GM18498 (cell line): ENCODE results near the gene DNMT1.

Experiments used
- ATAC-seq: cut with Tn5 transposase; IDR thresholded peaks from one replicate; pipeline ENCODE4 v1.9.1; 2021; ENCODE audit warnings: mild to moderate bottlenecking, moderate library complexity; ENCODE audit not compliant: unreplicated experiment

The DNMT1 gene

DNA sequence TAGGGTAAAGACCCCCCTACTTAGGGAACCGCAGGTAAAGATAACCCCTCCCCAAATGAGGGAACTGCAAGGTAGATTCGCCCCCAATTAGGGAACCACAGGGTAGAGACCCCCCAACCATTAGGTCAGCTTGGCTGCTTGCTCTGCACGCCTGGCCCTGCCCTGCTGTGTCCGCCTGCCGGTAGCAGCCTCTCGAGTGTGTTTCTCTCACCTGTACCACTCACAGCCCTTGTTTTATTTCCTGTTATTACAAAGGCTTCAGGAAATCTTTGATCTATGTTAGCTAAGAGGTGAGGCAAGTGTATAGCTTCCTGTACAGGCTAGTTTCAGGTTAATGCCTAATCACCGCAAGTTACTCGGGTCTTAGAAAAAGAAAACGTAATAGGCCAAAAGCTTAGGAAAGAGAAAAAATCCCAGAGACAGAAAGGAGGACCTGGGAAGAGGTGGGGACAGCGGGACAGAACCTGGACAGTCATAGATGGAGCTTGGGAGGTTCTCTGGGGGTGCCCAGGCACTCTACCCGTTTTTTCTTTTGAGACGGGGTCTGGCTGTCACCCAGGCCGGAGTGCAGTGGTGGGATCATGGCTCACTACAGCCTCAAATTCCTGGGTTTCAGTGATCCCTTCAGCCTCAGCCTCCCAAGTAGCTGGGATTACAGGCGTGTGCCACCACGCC, 51.9 kb downstream of the DNMT1 start:
- no peak for ATAC-seq

DNA sequence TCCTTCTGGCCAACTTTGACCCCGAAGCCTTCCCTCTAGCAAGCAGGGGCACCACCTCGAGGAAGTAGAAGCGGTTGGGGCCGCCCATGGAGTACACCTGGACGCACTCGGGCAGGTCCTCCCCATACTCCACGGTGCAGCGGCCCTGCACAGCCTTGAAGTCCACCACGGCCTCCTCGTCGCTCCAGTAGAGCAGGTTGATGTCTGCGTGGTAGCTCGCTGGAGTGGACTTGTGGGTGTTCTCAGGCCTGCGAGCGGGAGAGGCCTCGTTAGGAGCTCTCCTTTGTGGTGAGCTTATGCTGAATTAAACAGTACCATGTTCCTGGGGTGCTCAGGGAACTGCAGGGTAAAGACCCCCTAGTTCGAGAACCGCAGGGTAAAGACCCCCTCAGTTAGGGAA, 52.8 kb downstream of the DNMT1 start:
- ATAC-seq: no peak

DNA sequence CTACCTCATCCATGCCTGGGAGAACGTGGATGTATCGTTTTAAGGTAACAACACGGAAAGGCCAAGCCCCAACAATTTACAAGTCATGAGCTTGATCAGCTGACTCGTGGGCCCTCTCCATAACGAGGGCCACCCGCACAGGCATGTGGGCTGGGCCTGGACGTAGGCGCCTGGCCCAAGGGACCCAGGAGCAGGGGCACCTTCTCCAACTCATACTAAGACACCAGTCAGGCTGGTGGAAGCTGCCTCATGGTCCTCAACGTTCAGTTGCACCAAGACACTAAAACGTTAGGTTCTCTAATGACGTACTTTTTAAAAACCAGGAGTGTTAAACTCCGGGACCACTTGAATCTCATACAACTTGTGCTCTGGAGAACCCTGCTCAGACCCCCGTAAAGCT, 53.3 kb downstream of the DNMT1 start:
- no peak for ATAC-seq

DNA sequence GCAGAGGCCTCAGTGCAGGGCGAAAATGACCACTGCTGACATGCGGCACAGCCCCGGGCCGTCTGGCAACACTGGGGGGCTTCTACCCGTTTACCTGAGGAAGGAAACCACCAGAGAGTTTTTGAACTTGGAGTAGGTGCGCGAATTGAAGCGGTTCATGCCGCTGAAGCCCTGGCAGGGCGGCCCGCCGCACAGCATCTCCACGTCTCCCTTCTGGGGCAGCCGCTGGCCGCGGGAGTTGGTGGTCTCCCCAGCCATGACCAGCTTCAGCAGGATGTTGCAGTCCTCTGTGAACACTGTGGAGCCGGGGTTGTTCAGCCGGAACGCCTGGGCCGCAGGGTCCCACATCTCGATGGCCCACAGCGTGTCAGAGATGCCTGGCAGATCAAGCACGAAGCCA, 54.8 kb downstream of the DNMT1 start:
- no peak for ATAC-seq

DNA sequence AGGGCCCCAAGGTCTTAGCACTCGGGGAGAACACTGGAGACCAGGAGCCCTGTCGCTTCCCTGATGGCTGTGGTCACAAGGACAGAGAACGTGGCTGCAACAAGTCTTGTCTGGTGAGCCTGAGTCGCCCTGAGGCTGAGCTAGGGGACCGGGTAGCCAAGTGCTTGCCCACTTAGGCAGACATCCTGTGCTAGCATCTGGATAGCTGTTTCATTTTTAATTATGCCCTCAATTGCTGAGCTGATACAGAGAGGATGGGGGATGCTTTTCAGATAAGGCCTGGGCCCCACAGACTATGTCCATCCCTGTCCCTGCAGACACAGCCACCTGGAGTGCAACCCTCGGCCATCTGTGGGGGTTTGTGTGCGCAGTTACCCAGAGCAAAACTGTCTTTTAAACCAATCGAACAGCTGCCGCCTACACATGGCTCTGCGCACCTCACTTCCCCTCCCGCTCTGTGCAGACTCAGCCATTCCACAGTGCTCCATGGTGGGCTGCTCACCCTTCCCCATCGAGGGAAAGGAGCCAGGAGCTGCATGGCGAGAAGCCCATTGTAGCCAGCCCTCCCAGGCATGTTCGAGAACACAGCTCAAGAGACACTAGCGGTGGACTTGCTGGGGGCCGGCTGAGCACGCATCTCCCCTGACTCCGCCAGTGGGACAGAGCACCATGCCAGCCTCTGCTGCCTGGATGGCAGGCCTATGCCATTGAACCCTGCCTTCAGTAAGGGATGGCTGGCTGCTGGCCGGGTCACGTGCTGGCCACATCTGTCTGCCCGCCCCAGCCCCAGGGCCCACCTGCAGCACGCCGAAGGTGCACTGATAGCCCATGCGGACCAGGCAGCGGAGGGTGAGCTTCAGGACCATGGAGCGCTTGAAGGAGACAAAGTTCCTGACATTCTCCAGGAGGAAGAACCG, 55.6 kb downstream of the DNMT1 start:
- ATAC-seq: no peak

DNA sequence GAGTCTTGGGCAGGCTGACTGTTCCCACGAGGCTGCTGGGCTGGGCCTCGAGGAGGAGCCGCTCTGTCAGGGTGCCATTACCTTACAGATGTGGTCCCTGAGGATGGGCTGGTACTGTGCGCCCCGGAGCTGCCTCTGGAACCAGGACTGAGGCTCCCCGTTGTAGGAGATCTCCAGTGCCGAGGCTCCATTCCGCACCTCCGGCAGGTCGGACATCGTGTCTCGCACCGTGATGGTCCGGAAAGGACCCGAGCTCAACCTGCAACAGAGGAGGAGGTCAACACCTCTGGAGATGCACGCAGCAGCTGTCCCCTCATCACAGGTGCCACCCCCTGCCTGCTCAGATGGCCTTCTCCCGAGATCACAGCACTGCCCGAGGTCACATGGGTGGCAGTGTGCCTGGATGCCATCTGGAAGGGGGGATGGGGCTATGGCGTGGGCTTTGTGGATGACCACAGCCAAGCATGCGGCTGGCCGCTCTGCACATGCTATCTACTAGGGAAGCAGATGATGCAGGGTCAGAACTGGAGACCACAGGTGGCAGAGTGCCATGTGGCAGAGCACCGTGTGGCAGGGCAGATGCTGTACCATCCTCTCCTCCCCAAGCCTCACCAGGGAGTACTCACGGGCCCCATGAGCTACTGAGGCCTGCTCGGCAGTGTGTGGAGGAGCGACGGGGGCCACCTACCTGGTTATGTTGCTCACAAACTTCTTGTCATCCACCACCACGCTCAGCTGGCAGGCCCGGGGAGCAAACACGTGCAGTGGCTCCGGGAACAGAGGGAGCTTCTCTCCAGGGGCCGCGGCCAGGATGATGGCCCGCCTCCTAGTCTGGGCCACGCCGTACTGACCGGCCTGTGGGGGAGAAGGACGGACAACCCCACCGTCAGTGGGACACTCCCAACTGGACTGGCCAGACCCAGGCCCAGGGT, 56.7 kb downstream of the DNMT1 start:
- ATAC-seq: no peak

DNA sequence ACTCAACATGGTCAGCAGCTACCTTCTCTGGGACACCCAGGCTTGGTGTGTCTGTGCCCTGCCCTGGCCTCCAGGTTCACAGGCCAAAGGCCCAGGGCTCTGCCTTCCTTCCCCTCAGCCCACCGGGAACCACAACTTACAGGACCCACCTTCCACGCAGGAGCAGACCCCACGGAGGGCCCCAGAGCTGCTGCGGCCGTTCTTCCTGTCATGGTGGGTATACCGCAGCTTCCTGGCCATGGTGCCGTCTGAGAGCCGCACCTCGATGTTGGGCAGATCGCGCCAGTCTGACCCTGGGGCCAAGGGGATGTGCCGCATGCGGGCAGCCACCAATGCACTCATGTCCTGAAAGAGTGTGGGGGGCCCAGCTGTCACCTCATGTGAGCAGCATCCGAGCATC, 57.8 kb downstream of the DNMT1 start:
- ATAC-seq: no peak

DNA sequence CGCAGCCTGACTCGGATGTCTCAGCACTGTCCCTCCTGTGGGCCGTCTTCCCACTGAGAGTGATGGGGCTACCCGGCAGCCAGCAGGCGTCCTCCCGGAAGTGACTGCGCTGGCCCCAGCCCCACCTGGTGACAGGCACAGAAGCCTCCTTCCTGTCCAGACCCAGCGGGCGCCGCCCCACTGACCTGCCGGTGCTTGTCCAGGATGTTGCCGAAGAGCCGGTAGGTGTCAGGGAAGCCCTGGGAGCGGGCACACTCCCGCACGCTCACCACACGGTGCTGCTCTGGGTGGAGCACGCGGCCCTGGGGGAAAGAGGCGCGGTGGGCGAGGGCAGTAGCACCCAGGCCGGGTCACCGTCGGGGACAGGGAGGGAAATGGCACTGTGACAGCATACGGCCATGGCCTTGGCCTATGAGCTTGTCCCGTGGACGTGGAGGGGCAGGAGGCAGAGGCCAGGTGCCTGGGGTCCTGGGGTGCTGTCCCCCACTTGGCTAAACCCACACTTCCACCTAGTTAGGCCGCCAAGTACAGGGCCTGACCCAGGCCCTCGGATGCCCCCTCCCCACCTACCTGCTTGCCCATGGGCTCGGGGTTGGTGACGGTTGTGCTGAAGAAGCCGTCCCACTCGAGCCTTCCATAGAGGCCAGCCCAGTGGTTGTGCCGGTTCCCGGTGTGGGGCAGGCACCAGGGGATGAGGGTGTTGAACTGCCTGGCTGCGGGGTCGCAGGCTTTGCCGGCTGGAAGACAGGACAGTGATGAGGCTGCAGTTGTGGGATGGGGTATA, 59.0 kb downstream of the DNMT1 start:
- no peak for ATAC-seq

DNA sequence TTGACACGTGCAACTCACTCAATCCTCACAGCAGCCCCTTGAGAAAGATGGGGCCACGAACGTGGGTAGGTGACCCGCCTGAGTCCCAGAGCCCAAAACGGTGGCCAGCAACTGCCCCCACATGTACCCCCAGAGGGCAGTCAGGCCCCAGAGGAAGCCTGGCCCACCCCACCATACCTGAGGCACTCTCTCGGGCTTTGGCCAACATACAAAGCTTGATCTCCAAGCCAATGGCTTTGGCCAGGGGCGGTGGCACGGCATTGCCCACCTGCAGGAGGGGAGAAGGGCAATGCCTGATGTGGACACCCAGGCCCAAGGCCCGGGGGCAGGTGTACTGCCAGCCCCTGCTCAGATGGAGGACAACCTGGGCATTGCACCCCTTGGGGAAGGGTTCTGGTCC, 60.7 kb downstream of the DNMT1 start:
- ATAC-seq: no peak

DNA sequence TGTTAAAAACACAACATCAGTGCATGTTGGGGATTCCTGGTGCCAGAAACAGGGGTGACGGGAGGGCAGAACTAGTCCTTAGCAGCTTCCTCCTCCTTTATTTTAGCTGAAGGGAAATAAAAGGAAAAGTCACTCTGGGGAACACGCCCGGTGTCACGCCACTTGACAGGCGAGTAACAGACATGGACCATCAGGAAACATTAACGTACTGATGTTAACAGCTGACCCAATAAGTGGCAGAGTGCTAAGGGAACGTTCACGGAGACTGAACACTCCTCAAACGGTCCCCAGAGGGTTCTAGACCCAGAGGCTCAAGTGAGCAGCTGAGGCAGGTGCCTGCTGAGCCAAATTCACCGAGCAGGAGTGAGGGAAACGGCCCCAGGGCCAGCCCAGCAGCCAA, 61.2 kb downstream of the DNMT1 start:
- no peak for ATAC-seq

DNA sequence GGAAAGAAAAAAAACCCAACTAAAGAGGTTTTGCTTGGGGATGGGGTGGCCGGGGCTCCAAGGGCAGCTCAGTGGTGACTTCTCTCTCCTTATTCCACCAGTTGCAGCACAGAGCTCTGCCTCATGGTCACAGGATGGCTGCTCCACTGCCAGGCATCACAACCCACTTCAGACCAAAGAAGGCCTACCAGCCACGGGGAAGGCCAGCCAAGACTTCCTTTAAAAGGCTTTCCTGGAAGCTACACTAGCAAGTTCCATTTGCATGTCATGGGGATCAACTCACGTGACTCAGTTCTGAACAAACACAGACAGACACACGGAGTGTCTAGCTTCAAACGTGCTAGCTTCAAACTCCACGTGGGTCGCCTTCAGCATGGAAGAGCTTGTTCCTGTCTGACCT, 61.8 kb downstream of the DNMT1 start:
- ATAC-seq: no peak

DNA sequence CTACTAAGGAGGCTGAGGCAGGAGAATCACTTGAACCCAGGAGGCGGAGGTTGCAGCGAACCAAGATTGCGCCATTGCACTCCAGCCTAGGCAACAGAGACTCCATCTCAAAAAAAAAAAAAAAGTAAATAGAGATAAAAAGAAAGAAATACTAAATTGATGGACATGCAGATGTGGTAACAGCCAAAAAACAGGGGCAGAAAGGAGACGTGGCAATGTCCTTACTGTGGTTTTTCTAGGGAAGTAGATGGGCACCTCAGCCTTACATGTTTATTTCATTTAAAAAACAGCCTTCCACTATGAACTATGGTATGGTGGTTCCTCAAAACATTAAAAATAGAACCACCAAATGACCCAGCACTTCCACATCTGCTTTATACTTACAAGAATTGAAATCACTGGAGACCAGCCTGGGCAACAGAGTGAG, 68.5 kb downstream of the DNMT1 start:
- ATAC-seq: no peak

DNA sequence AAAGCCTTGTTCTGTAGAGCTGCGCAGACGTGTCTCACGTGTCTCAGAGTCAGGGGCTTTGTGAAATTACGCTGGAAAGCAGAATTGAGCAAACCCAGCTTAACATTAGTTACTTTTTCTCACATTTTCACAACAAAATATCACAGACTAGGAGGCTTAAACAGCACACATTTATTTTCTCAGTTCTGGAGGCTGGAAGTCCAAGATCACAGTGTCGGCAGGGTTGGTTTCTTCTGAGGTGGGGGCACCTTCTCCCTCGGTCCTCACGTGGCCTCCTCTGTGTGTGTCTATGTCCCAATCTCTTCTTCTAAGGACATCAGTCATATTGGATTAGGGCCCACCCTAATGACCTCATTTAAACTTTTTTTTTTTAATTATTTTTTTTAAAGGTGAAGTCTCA, 70.3 kb downstream of the DNMT1 start:
- ATAC-seq: no peak

DNA sequence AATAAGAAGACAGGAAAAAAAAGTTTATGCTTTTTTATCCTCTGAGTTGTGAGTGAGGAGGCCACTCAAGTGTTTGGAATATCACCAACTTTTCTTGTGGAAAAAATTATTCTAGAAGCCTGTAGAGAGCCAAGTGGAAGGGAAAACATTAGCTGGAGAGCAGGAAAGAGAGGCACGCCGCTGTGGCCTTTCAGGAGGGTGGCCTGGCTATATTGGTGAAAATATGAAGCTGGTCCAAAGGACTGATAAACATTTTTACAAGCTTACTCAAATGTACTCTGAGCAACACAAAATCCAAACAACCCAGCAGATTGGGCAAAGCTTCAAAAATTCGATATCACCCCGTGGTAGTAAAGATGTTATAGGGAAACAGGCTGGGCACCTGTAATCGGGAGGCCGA, 72.7 kb downstream of the DNMT1 start:
- ATAC-seq: no peak

DNA sequence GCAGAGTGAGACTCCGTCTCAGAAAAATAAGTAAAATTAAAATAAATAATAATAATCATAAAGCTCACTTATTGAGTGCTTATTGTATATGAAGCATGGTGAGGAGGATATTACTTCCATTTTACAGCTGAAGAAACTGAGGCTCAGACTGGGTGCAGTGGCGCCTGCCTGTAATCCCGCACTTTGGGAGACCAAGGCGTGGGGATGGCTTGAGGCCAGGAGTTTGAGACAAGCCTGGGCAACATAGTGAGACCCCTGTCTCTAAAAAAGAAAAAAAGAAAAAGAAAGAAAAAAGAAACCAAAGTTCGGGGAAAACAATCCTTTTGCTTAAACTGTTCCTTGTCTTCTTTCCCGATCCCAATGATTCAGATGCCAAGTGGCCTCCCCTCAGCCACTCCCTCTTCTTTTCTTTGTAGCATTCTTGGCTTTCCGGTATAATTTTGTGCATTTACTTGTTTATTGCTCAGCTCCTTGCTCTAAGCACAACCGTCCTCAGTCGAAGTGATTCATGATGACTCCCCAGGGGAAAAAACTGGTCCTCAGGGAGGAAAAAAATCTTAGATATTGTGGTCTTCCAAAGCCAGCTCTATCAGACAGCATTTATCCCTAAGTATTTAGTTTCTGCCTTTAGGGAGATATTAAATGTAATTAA, 74.1 kb downstream of the DNMT1 start:
- ATAC-seq: no peak

DNA sequence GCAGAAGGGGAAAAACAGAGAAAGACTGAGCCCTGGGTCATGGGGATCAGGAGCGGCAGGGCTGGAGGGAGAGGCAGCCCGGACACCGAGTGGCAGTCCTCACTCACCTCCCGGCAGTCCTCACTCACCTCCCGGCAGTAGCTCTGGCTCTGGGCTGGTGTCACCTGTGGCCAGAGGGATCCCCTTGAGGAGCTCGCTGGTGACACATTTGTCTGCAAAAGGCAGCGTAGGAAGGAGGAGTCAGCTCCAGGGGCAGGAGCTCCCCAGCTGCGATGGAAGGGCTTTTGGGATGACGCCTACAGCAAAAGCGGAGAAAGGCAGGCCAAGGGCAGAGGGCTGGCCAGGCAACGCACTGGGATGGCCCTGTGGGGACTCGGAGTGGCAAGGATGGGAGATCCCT, 75.8 kb downstream of the DNMT1 start:
- ATAC-seq: no peak

DNA sequence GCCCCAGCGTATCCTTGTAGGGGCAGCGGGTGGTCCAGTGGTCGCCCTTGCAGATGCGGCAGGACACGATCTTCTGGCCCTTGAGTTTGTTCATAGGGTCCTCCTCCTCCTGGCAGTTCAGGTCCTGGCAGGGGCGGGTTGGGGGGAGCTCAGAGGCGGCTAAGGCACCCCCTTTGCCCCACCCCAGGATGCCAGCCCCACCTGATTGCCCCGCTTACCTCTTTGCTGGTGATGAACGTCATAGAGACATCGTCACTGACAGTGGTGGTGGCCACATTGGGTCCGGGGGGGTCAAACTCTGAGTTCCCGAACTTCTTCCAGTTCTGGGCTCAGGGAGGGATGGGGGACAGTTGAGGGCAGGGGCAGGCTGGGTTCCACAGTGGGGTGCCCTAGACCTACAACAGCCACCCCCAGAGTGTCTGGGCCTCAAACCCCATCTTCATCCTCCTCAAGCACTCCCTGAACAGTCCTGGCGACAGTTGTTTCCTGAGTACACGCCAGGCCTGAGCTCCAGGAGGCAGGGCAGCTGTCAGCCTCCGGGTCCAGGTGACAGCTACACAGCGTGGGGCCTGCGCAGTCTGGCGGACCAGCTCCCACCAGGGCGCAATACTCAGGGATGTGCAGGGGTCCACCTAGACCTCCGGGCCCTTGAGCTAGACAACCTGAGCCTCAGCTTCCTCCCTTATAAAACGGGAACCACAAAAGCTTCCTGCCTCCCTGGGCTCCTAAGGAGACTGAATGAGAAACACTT, 77.7 kb downstream of the DNMT1 start:
- ATAC-seq: no peak

DNA sequence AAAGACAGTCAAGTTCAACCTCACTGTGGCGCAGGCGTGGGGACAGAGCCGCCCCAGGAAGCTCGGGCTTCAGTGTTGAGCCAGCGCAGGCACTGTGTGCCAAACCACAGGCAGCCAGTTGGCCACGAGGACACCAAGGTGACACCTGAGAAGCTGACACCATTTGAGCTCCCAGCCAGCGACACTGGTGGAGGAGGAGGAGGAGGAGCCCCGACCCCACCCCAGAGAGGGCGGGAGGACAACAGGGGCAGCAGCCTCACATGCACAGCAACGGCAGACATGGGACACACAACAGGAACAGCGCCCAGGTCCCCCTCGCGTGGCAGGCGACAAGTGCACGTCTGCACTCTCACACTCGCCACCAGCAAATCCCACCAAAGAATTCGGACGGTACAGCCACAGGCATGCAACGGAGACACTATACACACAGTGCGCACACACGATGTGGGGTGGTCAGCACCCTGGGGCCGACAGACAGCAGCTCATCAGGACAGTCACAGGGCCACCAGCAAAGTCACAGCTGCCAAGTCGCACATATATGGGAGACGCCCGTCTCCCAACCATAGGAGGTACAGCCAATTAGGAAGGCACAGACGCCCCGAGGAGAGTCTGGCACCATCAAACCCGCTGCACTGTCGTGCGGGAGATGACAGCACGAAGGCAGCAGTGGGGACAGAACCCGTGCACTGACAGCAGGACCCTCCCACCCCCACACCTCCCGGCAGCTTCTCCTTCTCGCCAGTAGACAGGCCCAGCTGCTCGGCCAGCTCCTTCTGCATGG, 78.5 kb downstream of the DNMT1 start:
- no peak for ATAC-seq
